Glutamatergic neuron (in vitro differentiated cells): ENCODE results near the gene CRNKL1. TPM values are rescaled to one million over a fixed set of nuclear protein-coding genes. Genes with fewer than 3 reads are reported as not detected.

ENCODE experiments used
- DNase-seq: peaks from one replicate; pipeline ENCODE4 v3.0.0; 2022
- H3K27ac Mint-ChIP-seq: one replicate; pipeline ENCODE4 v1.8.0; 2020; ENCODE audit warnings: mild to moderate bottlenecking, mixed read lengths, inconsistent platforms; ENCODE audit not compliant: unreplicated experiment
- H3K27me3 Mint-ChIP-seq: one replicate; pipeline ENCODE4 v1.8.0; 2020; ENCODE audit warnings: mild to moderate bottlenecking, moderate library complexity, mixed read lengths, inconsistent platforms; ENCODE audit not compliant: unreplicated experiment
- H3K36me3 Mint-ChIP-seq: one replicate; pipeline ENCODE4 v1.8.0; 2020; ENCODE audit warnings: mild to moderate bottlenecking, mixed read lengths, inconsistent platforms; ENCODE audit not compliant: unreplicated experiment
- H3K4me1 Mint-ChIP-seq: one replicate; pipeline ENCODE4 v1.8.0; 2020; ENCODE audit warnings: mild to moderate bottlenecking, low read depth, mixed read lengths, inconsistent platforms; ENCODE audit not compliant: unreplicated experiment
- H3K4me3 Mint-ChIP-seq: one replicate; pipeline ENCODE4 v1.8.0; 2020; ENCODE audit warnings: mild to moderate bottlenecking, mixed read lengths, inconsistent platforms; ENCODE audit not compliant: unreplicated experiment
- H3K9me3 Mint-ChIP-seq: one replicate; pipeline ENCODE4 v1.8.0; 2020; ENCODE audit warnings: mild to moderate bottlenecking, moderate library complexity, mixed read lengths, inconsistent platforms; ENCODE audit not compliant: unreplicated experiment
- total RNA-seq: library from RNA; stranded (reverse); fragmentation: NEBNext Ultra II Directional; extraction: Animal tissue kit (Norgen Biotek cat#: 25700); gene quantifications from one replicate; pipeline ENCODE4 v1.2.1, GENCODE V29; 2021; ENCODE audit not compliant: unreplicated experiment
- TF ChIP-seq, protein P1 (sequence below): fragments of 200-600 bp; sonication (generic); IDR thresholded peaks from one replicate; pipeline ENCODE4 v1.5.0; 2021; ENCODE audit not compliant: partially characterized antibody, unreplicated experiment

CRNKL1 gene
- total RNA-seq, 1 donor from 2014 or later: 28.7 TPM

DNA sequence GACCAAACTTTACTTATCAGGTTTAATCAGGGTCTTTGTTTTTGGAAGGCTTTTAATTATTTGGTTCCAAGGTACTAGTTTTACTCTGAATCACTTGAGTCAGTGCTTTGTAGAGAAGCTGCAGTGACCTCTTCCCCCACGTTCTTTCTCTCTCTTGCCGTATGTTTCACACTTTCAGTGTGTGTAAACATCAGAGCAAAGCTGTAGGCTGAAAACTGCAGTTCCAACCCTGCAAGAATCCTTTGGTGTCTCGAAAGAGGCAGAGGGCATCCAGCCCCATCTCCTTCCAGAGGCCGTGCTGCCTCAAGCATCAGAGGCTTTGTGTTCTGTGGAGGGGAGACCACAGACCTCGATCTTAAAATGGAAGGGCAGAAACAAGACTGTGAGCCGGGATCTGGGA is 42.1 kb upstream of the CRNKL1 start:
- Mint-ChIP-seq H3K27ac (no peak overlapping the region), H3K27me3 (no peaks in the 10 kb centered on the region), H3K4me1 (peaks cover 20% of the 10 kb centered on the region), H3K36me3 (no peaks in the 10 kb centered on the region), H3K9me3 (peaks cover 3% of the 10 kb centered on the region), H3K4me3 (no peak overlapping the region)
- TF ChIP-seq, protein P1, sequence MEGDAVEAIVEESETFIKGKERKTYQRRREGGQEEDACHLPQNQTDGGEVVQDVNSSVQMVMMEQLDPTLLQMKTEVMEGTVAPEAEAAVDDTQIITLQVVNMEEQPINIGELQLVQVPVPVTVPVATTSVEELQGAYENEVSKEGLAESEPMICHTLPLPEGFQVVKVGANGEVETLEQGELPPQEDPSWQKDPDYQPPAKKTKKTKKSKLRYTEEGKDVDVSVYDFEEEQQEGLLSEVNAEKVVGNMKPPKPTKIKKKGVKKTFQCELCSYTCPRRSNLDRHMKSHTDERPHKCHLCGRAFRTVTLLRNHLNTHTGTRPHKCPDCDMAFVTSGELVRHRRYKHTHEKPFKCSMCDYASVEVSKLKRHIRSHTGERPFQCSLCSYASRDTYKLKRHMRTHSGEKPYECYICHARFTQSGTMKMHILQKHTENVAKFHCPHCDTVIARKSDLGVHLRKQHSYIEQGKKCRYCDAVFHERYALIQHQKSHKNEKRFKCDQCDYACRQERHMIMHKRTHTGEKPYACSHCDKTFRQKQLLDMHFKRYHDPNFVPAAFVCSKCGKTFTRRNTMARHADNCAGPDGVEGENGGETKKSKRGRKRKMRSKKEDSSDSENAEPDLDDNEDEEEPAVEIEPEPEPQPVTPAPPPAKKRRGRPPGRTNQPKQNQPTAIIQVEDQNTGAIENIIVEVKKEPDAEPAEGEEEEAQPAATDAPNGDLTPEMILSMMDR: no peak
- DNase-seq: no peak

DNA sequence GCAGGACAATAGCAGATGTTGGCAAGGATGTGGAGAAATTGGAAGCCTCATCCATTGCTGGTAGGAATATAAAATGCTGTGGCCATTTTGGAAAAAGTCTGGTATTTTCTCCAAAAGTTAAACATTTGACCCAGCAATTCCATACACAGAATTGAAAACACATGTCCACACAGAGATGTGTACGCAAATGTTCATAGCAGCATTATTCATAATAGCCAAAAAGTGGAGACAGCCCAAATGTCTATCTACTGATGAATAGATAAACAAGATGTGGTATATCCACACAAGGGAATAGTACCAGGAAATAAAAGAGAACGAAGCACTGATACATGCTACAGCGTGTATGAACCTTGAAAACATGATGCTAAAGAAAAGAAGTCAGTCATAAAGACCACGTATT is 40.6 kb upstream of the CRNKL1 start:
- H3K27me3 Mint-ChIP-seq: no peaks in the 10 kb centered on the region
- no peaks in the 10 kb centered on the region for H3K36me3 Mint-ChIP-seq
- peaks cover 22% of the 10 kb centered on the region for H3K4me1 Mint-ChIP-seq
- no peak for DNase-seq
- no peak overlapping the region for H3K27ac Mint-ChIP-seq
- no peak overlapping the region for H3K4me3 Mint-ChIP-seq
- peaks cover 1% of the 10 kb centered on the region for H3K9me3 Mint-ChIP-seq
- TF ChIP-seq, protein P1: no peak

DNA sequence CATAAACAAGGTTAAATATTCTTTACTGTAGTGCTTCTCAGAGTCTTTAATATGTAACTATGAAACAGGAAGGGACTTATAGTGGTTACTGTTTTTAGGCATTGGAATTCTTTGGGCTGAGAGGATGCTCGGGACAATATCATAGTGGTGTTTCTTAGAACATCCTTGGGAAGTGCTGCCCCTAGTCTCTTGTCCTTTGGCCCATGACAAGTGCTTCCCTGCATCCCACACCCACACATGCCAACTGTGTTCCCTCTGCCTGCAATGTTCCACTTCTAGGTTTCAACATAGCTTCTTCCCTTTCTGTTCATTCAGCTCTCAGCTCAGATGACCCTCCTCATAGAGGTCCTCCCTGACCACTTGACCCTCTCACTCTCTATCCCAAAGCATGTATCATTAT is 37.7 kb upstream of the CRNKL1 start:
- no peak for DNase-seq
- Mint-ChIP-seq H3K27ac (no peak overlapping the region), H3K4me1 (peaks cover 19% of the 10 kb centered on the region), H3K9me3 (peaks cover 4% of the 10 kb centered on the region), H3K4me3 (no peak overlapping the region), H3K36me3 (no peaks in the 10 kb centered on the region), H3K27me3 (peaks cover 3% of the 10 kb centered on the region)
- TF ChIP-seq, protein P1: no peak

DNA sequence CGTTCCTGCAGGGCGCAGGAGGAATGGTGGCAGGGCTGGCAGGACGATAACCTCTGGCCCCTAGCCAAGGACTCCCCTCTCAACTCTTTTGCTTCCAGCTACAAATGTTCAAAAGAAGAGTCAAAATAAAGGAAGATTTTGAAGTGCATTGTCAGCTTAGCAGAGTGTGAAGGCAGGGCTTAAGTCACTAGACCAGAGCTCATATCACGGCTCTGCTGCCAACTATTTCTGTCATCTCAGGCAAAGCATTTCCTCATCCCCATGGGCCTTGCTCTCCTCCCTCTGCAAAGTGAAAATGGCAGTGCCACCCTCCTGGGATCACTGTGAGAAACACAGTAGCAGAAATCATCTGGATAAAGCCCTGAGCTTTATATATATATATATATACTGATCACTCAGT is 36.8 kb upstream of the CRNKL1 start:
- no peak overlapping the region for H3K4me3 Mint-ChIP-seq
- TF ChIP-seq, protein P1: no peak
- peaks cover 5% of the 10 kb centered on the region for H3K9me3 Mint-ChIP-seq
- DNase-seq: no peak
- H3K4me1 Mint-ChIP-seq: peaks cover 25% of the 10 kb centered on the region
- no peak overlapping the region for H3K27ac Mint-ChIP-seq
- H3K27me3 Mint-ChIP-seq: peaks cover 3% of the 10 kb centered on the region
- no peaks in the 10 kb centered on the region for H3K36me3 Mint-ChIP-seq

DNA sequence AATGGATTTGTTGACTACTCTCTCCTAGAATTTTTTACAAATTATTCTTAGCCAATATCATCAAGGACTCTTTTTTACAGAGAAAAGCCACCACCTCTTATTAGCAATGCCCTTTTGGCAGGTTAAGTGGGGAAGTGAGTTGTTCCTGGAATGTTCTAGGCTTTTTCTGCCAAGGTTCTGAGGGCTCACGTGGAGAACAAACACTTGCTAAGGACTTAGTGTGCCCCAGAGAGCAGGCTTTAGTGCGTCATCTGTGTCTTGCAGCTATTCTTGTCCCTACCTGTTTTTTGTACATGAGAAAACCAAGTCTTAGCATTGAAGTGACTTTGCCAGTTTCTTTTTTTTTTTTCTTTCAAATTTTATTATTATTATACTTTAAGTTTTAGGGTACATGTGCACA is 33.5 kb upstream of the CRNKL1 start:
- Mint-ChIP-seq H3K4me3 (no peak overlapping the region), H3K36me3 (no peaks in the 10 kb centered on the region), H3K27me3 (peaks cover 3% of the 10 kb centered on the region)

More for the DNA sequence above, 33.5 kb upstream of the CRNKL1 start:
- H3K4me1 Mint-ChIP-seq: peaks cover 35% of the 10 kb centered on the region
- DNase-seq: no peak
- TF ChIP-seq, protein P1: no peak
- H3K27ac Mint-ChIP-seq: peak overlapping the region; percentile 73
- peaks cover 5% of the 10 kb centered on the region for H3K9me3 Mint-ChIP-seq
